Left ventricle myocardium superior (tissue), 1 donor: Measurements from ENCODE around the gene ELL2. TPM values are rescaled to one million over a fixed set of nuclear protein-coding genes. Genes with fewer than 3 reads are reported as not detected.
"Not testable (repeated sequence)": the region's sequence is repeated elsewhere in the genome, so short reads cannot be mapped to it uniquely, and the experiment has no call there.

Experiments used
- ATAC-seq: fragments of 200-7000 bp; cut with Tn5 transposase; one replicate; pipeline ENCODE4 v1.9.1; 2020; ENCODE audit warnings: mild to moderate bottlenecking, moderate library complexity
- DNase-seq: peaks from one replicate; pipeline ENCODE4 v3.0.0-alpha.2; 2020
- intact Hi-C: fragments of 100-400 bp; cut with micrococcal nuclease; formaldehyde crosslinking; loops from one replicate; pipeline ENCODE4 v1.11.0; 2022
- total RNA-seq: library from RNA; stranded (reverse); fragmentation: NEBNext Ultra II Directional; extraction: Animal tissue kit (Norgen Biotek cat#: 25700); gene quantifications from one replicate; pipeline ENCODE4 v1.2.1, GENCODE V29; 2021
- donor health status: DM: no; HTN: yes; CAD: no; lungs with severe emphysema.

The ELL2 gene
- total RNA-seq, 1 donor from 2014 or later = 23.4 TPM

DNA sequence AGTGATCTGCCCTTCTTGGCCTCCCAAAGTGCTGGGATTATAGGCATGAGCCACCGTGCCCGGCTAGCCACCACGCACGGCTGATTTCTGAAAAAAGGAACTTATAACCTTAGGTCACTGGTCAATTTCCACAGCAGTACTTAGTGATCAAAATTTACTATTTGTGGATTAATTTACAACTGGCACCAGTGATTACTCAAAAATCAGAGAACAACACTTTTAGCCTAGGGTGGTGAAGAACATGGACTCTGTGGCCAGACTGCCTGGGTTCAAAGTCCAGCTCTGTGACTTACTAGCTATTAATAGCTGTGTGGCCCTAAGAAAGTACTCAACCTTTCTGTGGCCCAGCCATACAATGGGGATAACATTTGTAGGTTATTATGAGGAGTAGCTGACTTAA lies 88.3 kb downstream of the ELL2 start:
- intact Hi-C loops = no loop called here
- ATAC-seq (no peak), DNase-seq (no peak)

DNA sequence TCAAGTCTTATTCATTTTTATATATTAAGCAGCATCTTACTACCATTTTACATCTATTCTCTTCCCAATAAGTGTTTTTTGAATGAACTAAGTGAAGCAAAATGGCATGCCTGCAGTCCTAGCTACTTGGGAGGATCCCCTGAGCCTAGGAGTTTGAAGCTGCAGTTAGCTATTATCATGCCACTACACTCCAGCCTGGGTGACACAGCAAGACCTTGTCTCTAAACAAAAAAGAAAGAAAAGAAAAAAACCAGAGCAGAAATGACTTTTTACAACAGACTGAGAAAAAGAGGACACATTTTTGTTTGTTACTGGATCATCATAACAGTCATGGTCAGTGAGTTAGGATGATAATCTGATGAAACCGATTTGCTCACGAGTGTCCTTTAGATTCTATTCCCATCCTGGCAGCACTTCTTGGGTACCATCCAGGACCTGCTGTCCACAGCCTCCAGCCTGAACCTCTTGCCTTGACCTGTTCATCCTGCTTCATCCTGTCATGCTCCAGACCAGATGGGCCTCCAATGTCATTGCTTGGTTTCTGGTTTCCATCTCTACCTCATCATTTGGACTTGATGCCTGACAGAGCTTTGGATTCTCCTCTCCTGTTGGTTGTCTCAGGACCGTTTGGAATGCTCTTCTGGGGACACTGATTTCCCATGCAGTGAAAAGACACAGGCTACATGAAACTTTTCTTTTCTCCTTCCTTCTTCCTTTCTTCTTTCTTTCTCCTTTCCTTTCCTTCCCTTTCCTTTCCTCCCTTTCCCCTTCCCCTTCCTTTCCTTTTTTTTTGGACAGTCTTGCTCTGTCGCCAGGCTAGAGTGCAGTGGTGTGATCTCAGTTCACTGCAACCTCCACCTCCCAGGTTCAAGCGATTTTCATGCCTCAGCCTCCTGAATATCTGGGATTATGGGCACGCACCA lies 89.0 kb downstream of the ELL2 start:
- ATAC-seq = peak; percentile 43
- intact Hi-C loops = no loop called here

DNA sequence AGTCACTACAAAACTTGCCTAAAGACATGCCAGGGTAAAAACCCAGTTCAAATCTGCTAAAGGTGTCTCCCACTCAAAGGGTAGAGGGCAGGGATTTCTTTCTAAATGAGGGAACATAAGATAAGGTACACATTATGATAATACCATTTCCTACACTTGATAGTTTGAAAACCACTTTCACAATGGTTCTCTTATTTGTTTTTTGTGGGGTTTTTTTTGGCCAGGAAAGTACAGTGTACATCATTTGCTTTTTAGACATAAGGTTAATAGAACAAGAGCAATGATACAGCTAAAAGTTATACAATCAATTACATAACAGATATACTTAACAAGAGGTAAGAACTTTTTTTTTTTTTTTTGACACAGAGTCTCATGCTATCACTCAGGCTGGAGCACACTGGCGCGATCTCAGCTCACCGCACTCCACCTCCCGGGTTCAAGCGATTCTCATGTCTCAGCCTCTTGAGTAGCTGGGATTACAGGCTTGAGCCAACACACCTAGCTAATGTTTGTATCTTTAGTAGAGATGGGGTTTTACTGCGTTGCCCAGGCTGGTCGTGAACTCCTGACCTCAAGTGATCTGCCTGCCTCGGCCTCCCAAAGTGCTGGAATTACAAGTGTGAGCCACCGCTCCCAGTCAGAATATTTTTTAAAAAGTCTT lies 90.4 kb downstream of the ELL2 start:
- intact Hi-C loops = no loop called here
- DNase-seq (no peak), ATAC-seq (no peak)

More for the DNA sequence above, 89.0 kb downstream of the ELL2 start:
- DNase-seq = no peak

DNA sequence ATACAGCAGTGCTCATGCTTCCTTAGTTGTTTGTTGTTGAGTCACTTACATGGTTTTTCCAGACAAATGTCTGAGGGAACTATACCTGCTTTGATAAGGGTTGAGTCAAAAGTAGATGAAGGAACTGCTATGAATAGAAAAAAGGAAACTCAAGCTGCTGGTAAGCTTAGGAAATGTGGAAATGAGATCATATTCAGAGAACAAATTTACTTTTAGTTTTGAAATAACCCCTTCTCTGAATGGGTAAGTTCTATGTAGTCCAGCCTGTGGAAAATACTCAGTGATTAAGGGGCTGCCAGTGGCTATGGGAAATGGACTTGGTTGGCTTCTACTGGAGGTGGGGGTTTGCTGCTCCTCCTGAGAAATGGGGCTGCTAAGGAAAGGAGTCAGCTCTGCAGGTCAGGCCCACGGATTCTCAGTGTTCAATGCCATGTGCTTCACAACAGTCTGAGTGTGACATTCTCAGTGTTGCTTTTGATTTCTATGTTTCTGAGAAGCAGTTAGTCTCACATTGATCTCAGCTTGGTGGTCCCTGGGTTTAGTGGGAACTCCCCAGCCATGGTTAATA lies 91.5 kb downstream of the ELL2 start:
- intact Hi-C loops = no loop called here
- DNase-seq = no peak
- ATAC-seq = peak; percentile 44

DNA sequence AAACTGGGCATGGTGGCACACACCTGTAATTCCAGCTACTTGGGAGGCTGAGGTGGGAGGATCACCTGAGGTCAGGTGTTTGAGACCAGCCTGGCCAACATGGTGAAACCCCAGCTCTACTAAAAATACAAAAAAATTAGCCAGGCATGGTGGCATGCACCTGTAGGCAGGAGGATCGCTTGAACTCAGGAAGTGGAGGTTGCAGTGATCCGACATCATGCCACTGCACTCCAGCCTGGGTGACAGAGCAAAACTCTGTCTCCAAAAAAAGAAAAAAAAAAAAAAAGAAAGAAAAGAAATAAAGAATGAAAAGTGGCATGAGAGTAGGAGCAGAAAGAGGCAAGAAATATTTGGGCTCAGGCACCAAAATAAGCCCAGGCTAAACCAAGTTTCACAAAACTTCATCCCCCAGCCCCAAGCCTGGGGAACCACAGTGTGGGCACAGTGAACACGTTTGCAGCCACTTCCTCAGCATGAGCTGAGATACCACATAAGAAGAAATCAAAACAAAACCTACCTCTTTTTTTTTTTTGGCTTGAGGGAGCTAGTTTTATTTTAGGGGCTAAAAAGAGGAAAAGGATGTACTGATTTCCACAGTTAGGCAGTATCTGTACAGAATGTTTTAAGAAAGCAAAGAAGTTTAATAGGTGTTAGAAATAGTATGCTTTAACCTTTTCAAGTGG lies 92.3 kb downstream of the ELL2 start:
- intact Hi-C loops = not testable (repeated sequence)

DNA sequence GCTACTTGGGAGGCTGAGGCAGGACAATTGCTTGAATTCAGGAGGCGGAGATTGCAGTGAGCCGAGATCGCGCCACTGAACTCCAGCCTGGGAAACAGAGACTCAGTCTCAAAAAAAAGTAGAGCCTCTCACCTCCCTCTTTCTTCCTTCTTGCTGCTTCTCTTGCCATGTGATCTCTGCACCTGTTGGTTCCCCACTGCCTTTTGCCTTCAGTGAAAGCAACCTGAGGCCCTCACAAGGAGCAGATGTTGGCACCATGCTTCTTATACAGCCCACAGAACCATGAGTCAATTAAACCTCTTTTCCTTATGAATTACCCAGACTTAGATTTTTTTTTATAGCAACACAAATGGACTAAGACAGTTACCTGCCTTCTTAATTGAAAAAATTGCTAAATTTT lies 93.5 kb downstream of the ELL2 start:
- ATAC-seq (no peak), DNase-seq (no peak)
- intact Hi-C loops = no loop called here

More for the DNA sequence above, 92.3 kb downstream of the ELL2 start:
- ATAC-seq, DNase-seq: not testable (repeated sequence)

DNA sequence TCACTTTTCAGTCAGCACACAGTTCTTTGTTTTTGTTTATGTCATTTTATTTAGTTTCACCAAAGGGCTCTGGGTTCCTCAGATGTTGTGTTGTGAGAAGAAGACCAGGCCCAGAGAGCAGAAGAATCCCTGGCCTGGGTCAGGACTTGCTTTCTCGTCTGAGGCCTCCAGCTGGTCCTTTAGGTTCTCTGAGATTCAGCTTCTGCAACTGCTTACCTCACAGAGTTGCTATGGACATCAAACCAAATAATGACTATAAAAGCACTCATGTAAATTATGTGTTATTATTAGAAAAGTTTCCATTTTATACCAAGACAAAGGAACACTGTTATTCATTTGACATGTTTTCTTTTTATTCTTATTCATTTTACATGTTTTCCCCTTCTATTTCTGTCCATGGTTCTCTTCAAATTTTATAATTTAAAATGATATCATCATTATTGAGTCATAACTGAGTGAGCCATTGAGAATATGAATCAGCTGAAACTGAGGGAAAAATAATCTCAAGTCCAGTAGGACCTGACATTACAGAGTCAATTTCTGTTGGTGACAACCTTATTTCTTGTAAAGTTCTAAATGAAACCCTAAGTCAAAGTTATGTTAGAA lies 95.1 kb downstream of the ELL2 start:
- DNase-seq (no peak), ATAC-seq (no peak)
- intact Hi-C loops = no loop called here

DNA sequence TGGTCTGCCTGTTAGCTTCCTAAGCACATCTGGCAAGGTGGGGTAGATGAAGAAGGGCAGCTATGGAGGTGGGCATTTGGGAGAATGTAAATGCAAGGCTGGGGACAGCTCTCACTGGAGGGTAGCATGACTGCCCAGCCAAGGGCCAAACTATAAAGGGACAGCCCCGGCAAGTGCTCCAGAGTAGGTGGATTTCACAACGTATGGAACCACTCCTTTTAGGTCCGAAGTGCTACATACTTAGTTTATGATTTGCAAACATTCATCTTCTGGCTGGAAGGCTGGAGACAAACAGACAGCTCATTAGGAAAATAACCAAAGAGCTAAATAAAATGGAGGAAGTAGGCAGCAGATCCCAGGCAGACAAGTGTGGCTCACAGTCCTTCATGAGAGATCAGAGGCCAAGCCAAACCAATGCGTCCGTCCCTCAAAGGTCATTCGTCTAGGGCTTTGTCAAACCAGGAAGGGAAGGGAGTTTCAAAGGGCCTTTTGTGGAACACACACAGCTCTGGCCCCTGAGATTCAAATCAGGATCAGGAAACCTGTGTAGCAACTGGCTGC lies 96.6 kb downstream of the ELL2 start:
- intact Hi-C loops = no loop called here
- ATAC-seq (no peak), DNase-seq (no peak)

DNA sequence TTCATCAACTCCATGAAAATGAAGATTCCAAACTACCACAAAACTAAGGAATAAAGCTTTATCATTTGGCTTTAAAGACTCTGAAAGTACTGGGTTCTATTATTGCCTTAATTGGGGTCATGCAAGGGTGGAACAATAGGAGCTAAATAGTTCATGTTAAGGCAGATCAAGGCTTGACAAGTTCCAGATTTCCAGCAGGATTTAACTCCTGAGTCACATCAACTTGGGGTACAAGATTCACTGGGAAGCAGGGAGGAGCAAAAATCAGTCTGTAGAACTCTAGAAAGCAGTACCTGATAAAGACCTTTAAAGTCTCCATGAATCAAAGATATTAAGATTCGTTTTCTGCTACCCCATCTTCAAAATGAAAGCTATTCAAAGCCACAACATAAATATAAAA lies 97.2 kb downstream of the ELL2 start:
- intact Hi-C loops = no loop called here
- DNase-seq (no peak), ATAC-seq (no peak)

DNA sequence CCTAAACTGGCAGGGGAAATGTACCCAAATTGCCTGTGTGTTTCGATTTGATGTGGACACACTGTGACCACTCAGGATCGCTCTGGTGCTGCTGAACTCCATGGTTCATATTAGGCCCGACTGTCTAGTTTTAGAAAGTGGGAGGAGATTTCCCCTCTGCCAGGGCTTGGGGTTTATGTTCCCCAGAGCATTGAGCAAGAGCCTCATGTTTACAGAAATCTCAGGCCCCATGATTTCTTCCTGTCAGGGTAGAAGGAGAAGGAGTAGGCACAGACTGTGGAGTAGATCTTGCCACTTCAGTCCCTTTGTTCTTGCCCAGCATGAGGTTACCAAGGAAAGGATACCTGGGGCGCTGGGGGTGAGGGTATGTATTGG lies 98.3 kb downstream of the ELL2 start:
- peak; percentile 34 for ATAC-seq
- intact Hi-C loops = no loop called here
- DNase-seq = no peak

DNA sequence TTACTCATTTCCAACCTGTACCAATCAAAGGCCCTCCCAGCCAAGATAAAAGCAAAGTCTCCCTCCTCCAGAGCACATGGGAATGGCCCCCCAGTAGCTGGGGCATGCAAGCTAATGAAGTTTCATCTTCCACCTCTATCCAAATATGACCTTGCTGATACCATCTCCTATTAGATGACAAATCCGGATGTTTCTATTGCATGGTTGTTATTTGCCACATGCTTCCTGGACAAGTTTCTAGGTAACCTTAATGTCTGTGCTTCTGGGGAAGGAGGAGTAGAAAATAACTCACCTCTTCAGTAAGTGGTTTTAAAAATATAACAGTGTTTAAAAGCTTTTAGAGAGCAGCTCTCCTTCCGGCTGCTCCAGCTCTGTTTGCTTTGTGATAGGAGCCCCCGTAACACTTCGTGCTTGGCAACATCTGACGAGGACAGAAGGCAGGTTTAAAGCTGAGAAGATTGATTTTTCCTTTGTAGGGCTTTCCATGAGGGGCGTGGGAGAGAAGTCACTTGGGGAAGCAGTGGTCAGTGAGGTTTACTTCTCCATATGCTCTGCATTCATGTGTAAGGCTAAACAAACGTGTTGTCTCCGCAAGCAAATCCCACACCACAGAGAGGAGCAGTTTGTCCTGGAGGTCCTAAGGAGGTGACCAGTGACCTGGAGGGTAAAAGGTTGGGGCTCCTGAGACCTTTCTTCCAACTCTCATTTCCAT lies 98.8 kb downstream of the ELL2 start:
- DNase-seq = no peak
- ATAC-seq = no peak
- intact Hi-C loops = no loop called here

DNA sequence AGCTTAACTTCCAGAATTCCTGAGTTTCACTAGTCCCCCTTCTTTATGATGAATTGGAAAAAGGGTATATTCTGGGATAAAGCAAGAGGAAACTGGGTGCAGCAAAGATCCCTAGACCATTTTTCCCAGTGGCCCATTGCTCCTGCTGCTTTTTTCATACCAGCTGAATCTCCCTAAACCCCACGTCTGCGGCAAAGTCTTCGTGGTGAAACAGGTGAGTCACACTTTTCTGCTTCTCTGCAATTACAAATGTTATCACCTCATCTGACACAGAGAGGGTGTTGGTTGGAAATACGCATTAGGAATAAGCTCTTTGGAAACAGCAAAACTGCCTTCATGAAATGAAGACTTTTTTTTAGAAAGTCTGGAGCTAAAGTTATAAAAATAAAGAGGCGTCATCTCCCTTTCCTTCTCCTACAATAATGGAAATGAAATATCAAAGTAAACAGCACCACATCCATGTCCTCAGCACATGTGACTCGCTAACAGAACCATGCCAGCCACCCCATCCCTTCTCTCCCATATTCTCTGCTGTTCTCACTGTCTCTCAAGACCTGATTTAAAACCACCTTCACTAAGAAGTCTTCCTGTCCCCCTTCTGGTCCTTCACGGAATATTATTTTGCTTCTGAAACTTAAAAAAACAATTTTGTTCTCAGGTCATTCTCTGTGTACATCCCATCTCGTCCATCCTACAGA lies 99.6 kb downstream of the ELL2 start:
- intact Hi-C loops = no loop called here
- ATAC-seq (no peak), DNase-seq (no peak)

DNA sequence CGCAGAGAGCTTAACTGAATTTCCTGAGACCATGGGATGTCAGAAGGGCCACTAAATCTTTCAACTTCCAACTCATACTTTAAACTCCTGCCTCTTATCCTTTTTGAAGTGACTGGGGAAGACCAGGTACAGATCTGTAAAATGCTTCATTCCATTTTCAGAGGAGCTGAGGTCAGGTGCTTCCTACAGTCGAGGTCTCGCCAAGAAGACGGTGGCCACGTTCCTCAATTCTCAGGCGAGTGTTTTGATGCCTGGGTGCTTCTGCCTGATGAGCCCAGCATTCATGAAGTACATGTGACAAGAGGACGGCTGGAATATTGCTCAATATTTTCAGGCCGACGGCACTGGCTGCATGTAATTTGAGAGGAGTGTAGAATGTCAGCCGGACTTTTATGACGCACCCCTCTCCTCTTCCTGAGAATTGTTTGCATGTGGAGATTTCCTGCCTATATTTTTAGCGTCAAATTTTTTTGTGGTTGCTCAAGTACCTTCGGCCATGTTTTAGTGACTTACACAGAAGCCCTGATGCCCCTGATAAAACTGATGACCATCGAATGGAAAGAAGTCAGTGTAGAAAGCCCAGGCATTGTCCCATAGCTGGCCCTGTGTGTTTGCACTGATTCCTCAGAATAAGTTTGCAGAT lies 100.3 kb downstream of the ELL2 start:
- intact Hi-C loops = no loop called here
- DNase-seq = peak; percentile 60
- ATAC-seq = peak; percentile 9

DNA sequence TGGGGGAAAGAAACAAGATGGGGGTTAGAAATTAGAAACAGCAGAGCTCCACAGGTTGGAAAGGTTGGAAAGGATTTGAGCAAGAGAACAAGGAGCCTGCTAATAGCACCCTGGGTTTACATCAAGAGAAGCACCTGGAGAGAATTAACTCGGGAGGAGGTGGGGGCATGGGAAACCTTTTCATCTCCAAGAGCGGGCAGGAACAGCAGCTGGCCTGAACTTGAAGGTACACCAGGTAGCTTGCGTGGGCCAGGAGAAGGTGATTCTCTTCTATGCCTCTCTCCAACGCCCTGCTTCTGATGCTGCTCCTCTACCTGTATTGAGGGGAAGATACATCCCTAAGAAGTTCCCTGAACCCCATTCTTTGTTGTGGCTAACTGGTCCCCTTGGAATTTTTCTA lies 102.0 kb downstream of the ELL2 start:
- DNase-seq (no peak), ATAC-seq (no peak)
- intact Hi-C loops = loop anchor here (5.0 to 10.0 kb wide), 2 partner anchors 95 to 478 kb away; no protein-coding TSS in a partner anchor

DNA sequence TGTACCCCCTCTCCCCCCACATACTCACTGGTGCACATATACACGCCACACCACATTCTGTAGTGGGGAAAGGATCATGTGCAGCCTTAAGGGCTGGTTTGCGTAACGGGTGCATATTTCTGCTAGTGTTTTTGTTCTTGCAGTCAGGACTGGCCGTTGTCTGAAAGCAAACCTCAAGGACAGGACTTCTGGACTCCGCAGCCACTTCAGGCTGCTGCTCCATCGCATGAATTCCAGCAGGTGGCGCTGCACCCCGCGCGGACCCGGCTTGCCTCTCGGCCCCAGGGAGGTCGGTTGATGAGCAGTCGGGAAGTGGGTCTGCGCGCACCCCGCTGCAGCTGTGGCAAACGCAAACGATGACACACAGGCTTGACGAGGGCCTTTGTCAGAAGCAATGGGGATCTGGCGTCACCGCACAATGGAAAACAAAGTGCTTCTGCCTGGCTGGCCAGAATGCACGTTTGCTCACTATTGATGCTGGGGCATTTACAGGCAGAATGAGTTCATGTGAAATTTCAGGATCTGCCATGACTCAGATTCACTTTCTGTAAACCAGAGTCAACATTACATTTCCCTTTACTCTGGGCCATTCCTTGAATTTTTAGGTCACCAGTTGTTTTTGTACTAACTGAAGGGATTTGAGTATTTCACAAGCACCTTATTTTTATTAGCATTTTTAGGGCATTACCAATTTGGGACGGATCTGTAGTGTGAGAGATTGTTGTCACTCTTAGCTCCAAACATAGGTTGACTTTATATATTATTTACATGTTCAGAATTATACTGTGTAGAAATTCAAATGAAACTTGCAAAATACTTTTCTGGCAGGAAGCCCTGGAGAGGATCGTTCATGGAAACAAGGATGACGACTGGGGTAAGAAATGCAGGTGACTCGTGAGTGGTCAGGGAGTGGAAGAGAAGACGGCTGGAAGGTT lies 102.7 kb downstream of the ELL2 start:
- intact Hi-C loops = loop anchor here (5.0 to 10.0 kb wide), 2 partner anchors 96 to 478 kb away; no protein-coding TSS in a partner anchor
- peak; percentile 92 for DNase-seq
- ATAC-seq = peak; percentile 73

DNA sequence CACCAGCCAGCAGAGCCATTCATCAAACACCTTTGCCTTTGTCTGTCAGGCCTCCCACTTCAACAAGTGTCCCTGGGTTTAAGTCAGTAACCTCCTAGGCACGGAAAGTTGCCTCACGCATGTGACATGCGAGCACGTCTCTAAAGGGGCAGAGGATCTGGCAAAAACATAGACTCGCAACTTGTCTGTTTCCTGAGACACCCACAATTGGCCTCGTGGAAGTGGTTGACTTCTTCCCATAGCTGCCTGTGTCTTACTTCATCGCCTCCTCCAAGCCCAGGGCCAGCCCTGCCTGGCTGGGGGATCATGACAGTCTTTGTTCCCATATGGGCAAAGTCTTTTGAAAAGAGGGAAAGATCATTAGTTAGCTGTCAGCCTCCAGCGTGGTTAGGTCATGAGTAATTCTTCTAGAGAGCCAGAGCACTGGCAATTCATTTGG lies 103.6 kb downstream of the ELL2 start:
- DNase-seq (peak; percentile 52), ATAC-seq (peak; percentile 53)
- intact Hi-C loops = loop anchor here (5.0 to 10.0 kb wide), 2 partner anchors 97 to 479 kb away; no protein-coding TSS in a partner anchor
